GM19463 (cell line): ENCODE data around the gene EHD2.
"Not testable (repeated sequence)": the region's sequence is repeated elsewhere in the genome, so short reads cannot be mapped to it uniquely, and the experiment has no call there.

ENCODE experiments used
- ATAC-seq: cut with Tn5 transposase; IDR thresholded peaks from one replicate; pipeline ENCODE4 v1.9.1; 2021; ENCODE audit warnings: mild to moderate bottlenecking, moderate library complexity; ENCODE audit not compliant: unreplicated experiment

EHD2 gene

DNA sequence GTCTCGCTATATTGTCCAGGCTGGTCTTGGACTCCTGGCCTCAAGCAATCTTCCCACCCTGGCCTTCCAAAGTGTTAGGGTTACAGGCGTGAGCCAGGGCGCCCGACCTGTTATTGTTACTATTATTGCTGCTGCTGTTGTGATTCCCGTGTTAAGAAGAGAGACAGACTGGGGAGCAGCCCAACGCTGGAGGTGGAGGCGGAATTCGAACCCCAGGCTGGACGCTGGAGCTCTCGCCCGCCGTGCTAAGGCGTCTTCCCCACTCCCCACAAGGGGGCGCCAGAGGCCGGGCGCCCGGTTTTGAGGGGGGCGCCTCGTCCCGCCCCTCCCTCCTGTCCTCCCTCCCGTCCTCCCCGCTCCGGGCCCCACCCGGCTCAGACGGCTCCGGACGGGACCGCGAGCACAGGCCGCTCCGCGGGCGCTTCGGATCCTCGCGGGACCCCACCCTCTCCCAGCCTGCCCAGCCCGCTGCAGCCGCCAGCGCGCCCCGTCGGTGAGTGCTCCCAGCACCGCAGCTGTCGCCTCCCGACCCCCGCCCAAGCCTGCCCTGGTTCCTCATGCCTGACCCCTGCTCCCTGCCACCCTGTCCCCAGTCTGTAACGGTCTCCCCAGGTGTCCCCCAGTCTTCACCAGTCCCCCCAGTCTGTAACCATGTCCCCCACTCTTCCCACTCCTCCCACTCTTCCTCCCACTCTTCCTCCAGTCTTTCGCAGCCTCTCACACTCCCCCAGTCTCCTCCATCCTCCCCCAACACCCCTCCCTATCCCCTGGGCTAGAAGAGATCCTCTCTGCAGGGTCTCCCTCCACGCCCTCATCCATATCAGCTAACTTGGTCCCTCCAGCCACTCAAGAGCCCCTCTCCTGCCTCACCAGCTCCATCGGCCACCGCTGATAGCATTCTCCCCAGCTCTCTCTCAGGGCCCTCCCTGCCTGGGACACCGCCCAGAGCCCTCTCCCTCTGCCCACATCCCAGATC is at the start of gene EHD2:
Gene EHD2, plus strand, starts transcription at position 377 of the 976 bp plus-strand sequence. CDS start 3,191 bp downstream, outside the sequence.
- no peak for ATAC-seq

GRCh38 chr19:47663435-47663910 is 49.7 kb upstream of the EHD2 start:
- no peak for ATAC-seq

DNA sequence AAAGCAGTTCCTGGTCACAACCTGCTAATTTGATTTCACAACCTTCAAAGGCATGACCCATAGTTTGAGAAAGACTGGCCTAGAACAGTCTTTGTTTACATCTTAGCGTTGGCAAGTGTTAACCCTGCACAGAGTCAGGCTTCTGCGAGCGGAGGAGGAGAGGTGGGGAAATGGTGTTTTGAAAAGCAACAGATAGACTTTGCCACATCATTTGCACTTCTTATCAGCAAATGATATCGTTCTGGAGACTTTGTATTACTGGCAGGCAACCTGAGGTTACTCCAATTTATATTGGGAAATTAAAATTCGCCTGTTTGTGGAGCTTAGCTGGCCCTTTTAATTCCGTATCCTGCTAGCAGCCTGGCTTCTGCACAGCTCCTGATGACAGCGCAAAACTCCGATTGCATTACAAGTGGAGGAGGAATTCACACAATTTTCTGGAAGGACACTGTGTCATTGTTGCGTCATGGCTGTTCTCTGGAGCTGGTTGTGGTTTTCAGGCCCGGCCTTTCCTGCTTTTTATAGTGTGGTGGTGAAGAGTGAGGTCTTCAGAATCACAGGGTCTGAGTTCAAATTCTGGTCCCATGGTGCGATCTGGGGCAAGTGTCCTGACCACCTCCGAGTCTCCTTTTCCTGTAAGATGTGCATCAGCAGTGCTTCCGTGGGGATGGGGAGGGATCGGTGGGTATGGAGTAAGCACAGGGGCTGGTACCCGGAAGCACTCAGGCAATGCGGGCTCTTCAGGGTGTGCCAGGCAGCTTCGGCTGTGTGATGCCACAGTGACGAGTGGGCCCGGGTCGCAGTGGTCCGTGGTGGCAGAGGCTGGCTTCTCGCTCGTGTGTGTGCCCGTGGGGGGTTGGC is 49.1 kb upstream of the EHD2 start:
- ATAC-seq: no peak

GRCh38 chr19:47668556-47668955 is 44.7 kb upstream of the EHD2 start:
- not testable (repeated sequence) for ATAC-seq

DNA sequence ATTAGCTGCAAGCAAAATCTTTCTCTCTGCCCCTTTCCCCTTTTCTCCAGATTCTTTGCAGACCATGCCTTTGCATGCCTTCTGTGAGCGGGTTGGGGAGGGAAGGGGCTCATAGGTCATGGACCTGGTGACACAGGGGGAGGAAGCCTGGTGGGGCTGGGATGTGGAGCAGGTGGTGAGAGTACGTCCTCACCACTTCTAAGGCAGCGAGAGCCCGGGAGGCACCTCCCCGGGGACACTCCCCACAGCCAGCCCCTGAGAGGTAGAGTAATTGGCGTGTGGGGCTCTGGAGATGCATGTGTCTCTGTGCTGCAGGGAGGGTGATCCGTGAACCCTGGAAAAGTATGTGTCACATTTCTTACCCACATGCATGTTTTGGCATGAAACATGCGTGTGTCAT is 42.5 kb upstream of the EHD2 start:
- ATAC-seq: no peak

- no peak for ATAC-seq
These were observed 41.7 kb upstream of the EHD2 start for GRCh38 chr19:47671499-47671898.

DNA sequence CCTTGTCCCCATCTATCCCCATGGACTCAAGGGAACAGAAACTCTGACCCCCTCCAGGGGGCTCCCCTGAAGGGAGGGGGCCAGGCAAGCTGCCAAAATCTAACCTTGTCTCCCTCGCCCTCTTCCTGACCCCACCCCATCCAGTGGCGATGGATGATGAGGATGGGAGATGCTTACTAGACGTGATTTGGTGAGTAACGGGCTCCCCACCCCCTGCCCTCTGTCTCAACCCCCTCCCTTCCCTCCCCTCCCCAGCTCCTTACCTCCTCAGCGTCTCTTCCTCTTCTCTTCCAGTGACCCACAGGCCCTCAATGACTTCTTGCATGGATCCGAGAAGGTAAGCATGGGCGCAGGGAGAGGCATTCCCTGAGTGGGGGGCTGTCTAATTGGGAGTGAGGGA is 39.8 kb upstream of the EHD2 start:
- ATAC-seq: no peak

- no peak for ATAC-seq
These were observed 38.7 kb upstream of the EHD2 start for GRCh38 chr19:47674548-47674947.

DNA sequence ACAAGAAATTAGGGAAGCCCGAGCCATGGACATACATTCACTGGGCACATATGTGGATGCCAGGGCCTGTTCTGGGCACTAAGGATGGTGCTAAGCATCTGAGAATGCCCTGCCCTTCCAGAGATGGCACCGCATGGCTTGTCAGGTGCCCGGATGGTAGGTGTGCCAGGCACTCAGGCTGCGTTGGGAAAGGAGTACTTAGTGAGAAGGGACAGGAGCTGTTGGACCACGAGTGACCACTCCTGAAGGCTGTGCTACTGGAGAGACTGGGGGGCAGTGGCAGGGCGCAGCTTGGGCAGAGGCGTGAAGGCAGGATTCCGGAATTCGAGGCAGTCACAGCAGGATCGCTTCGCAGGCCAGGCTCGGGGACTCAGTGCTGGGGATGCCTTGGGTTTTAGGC is 38.0 kb upstream of the EHD2 start:
- no peak for ATAC-seq

DNA sequence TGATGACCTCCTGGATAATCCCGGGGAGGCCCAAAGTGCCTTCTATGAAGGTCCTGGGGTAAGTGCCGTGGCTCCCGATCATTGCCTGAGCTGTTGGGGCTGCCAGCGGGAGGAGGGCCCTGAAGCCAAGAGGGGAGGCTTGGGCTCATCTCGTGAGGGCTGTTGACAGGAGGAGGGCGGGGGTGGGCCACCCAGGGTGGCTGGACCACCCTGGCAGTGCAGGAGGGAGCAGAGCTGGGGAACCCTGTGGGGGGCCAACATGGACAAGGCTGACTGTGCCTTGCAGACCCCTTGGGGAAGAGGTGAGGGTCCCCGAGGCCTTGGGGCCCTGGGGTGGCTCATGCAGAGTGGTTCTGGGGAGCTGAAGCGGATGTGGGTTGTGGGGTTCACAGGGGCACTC is 37.4 kb upstream of the EHD2 start:
- no peak for ATAC-seq

GRCh38 chr19:47676811-47677210 is 36.4 kb upstream of the EHD2 start:
- no peak for ATAC-seq

- no peak for ATAC-seq
These were observed 33.8 kb upstream of the EHD2 start for GRCh38 chr19:47679251-47679900.

DNA sequence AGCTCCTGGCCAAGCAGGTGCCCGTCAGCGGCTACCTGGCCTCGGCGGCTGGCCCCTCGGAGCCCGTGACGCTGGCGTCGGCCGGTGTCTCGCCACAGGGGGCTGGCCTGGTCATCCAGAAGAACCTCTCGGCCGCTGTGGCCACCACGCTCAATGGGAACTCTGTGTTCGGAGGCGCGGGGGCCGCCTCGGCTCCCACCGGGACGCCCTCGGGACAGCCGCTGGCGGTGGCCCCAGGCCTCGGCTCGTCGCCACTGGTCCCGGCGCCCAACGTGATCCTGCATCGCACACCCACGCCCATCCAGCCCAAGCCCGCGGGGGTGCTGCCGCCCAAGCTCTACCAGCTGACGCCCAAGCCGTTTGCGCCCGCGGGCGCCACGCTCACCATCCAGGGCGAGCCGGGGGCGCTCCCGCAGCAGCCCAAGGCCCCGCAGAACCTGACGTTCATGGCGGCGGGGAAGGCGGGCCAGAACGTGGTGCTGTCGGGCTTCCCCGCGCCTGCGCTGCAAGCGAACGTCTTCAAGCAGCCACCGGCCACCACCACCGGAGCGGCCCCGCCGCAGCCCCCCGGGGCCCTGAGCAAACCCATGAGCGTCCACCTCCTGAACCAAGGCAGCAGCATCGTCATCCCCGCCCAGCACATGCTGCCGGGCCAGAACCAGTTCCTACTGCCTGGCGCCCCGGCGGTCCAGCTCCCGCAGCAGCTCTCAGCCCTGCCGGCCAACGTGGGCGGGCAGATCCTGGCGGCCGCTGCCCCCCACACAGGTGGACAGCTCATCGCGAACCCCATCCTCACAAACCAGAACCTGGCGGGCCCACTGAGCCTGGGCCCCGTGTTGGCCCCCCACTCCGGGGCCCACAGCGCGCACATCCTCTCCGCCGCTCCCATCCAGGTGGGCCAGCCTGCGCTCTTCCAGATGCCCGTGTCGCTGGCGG is 33.0 kb upstream of the EHD2 start:
- no peak for ATAC-seq

DNA sequence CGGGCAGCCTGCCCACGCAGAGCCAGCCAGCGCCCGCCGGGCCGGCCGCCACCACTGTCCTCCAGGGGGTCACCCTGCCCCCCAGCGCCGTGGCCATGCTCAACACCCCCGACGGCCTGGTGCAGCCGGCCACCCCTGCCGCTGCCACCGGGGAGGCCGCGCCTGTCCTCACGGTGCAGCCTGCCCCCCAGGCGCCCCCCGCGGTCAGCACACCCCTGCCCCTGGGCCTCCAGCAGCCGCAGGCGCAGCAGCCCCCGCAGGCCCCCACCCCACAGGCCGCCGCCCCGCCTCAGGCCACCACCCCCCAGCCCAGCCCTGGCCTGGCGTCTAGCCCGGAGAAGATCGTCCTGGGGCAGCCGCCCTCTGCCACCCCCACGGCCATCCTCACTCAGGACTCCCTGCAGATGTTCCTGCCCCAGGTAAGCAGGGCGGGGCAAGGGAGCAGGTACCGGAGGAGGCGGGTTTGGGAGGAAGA is 32.3 kb upstream of the EHD2 start:
- ATAC-seq: no peak

- ATAC-seq: no peak
These were observed 31.8 kb upstream of the EHD2 start for GRCh38 chr19:47681388-47681787.

- no peak for ATAC-seq
These were observed 31.3 kb upstream of the EHD2 start for GRCh38 chr19:47681936-47682335.

DNA sequence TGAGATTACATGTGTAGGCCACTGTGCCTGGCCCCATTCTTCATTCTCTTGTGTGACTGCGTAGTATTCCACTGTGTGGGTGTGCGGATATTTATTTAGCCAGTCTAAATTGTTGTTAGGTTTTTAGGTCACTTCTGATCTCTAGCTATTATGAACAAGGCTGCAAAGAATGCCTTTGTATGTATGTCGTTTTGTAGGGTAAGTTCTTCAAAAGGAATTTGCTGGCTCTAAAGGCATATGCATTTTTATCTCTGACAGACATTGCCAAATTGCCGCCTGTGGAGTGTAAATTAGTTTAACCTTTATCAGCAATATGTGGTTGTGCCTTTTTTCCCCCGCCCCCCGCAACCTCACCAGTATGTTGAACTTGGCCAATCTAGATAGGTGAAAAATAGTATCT is 30.3 kb upstream of the EHD2 start:
- no peak for ATAC-seq

DNA sequence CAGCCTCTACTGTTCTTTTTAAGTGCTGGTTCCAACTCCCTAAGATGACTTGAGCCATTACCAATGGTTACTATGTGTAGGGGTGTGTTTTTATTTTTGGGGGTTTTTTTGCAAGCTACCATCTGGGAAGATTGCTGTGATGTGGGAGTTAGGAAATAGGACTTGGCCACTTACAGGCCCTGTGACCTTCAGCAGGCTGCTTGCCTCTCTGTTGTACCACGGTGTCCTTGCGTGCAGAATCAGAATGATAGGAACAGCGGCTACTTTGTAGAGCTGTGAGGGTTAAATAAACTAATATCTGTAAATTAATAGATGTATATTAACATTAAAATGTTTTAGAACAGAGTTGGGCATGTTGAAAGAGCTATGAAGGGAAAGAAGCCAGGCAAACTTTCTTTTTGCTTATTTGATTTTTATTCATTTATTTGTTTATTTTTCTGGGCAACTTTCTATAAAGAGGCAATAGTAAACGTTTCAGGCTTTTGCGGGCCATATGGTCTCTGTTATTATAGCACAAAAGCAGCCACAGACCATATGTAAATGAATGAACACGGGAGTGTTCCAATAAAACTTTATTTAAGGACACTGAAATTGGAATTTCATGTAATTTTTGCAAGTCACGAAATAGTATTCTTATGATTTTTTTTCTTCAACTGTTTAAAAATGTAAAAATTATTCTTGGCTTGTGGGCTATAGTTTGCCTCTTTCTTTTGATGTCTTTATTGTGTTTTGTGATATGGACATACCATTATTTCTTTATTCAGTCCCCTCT is 26.4 kb upstream of the EHD2 start:
- ATAC-seq: no peak

GRCh38 chr19:47687906-47688305 is 25.3 kb upstream of the EHD2 start:
- ATAC-seq: no peak
